Measurements from ENCODE around the gene CDH13. TPM values are rescaled to one million over a fixed set of nuclear protein-coding genes. Genes with fewer than 3 reads are reported as not detected.
"Not testable (repeated sequence)": the region's sequence is repeated elsewhere in the genome, so short reads cannot be mapped to it uniquely, and the experiment has no call there.

The CDH13 gene
- polyA plus RNA-seq, 5 donors = 2.5 to 4.6 (median 3.3) TPM

GRCh38 chr16:82884320-82884898 lies 257.6 kb downstream of the CDH13 start:
- no peak for DNase-seq

DNA sequence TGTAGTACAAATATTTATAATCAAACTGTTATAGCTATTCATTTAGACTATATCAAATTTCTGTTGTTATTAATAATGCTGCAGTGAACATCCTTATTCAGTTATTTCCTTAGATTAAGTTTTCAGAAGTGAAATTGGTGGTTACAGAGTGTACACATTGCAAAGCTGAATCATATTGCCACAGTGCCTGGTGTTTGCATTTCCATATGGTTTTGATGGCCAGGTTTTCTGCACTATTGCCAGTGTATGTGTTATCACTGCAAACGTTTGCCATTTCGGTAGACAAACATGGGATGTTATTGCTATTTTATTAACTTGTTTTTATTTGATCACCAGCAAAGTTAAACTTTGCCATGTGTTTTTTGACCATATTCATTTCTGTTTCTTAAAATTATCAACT lies 259.4 kb downstream of the CDH13 start:
- no peak for DNase-seq

GRCh38 chr16:82888591-82889001 lies 261.8 kb downstream of the CDH13 start:
- peak in 1 of 2 donors; percentile 40 for DNase-seq

GRCh38 chr16:82891424-82891823 lies 264.7 kb downstream of the CDH13 start:
- DNase-seq = no peak

DNA sequence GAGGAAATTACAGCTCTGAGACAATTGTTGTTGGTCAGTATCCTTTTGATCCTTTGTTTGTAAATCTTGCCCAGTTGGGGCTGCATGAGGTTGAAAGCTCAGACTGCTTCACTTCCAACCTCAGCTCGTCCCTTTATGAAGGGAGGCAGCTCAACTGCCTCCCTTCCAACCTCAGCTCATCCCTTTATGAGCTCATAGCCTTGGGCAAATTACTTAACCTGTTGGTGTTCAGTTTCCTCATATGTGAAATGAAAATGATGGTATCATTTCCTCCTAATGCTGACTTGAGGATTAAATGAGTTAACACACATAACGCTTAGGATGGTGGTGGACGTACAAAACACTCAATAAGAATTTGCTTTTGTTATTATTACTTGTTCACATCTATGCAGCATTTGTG lies 265.1 kb downstream of the CDH13 start:
- DNase-seq = no peak

DNA sequence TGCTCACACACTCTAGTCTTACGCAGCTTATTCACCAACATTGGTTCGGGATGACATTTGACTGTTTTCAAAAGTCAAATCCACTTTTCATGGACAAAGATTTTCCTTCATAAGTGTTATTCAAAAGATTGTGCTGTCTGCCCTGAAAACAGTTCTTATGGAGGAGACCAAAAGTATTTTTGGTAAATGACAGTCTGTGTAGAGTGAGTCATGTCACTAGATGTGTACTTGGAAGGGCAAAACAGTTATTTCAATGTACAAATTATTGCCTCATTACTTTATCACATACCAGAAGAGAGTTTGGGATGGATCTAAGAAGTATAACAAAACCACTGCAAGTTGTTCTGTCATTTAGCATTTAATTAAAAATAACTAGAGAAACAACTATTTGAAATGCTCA lies 265.6 kb downstream of the CDH13 start:
- no peak for DNase-seq

DNA sequence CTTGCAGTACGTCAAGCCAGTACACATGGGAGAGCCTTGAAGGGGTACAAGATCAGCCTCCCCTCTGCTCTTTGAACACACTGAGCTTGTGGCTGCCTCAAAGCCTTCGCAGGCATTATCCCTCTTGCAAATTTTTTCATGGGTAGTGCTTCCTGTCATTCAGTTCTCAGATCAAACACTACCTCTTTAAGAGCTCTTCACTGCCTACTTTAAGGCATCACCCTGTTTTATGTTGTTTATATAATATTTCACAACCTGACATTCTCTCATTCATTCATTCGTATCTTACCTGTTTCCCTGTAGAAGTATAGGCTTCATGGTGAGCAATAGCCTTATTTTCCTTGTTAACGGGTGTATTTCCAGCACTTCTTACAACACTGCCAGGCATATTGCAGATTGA lies 269.1 kb downstream of the CDH13 start:
- no peak for DNase-seq

DNA sequence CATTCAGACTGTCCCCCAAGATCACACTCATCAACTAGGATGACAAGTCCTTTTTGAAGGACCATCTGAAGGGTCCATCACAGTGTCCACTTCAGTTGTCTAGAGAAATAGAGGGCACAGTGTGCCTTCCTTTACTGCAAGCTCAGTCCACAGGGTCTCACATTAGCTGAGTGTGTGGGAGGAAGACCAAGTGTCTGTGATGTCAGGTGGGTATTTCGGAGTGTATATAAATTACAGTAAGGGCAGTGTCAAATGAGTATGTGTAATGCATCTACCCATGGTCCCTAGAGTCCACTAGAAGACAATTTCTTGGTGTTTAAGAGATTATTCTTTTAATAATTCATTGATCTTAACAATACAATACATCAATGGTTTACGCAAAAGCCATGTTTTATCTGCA lies 272.2 kb downstream of the CDH13 start:
- no peak for DNase-seq

GRCh38 chr16:82899731-82900450 lies 273.1 kb downstream of the CDH13 start:
- DNase-seq = no peak

DNA sequence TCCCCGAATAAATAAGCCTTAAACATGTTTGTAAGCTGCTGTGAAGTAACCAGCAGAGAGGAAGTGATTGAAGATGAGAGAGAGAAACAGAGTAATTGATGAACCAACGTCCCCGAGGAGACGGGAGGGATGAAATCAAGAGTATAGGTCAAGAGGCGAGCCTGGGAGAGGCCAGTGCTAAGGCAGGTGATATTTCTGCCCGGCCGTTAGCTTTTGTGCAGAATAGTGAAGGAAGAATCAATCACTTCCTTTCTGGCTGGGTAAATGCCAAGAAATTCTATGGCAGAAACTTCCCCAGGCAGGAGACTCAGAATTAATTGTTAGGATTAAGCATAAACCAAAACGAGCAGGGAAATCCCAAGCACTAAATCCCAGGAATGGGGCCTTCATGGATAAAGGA lies 273.8 kb downstream of the CDH13 start:
- DNase-seq = no peak

GRCh38 chr16:82911925-82912324 lies 285.2 kb downstream of the CDH13 start:
- no peak for DNase-seq

DNA sequence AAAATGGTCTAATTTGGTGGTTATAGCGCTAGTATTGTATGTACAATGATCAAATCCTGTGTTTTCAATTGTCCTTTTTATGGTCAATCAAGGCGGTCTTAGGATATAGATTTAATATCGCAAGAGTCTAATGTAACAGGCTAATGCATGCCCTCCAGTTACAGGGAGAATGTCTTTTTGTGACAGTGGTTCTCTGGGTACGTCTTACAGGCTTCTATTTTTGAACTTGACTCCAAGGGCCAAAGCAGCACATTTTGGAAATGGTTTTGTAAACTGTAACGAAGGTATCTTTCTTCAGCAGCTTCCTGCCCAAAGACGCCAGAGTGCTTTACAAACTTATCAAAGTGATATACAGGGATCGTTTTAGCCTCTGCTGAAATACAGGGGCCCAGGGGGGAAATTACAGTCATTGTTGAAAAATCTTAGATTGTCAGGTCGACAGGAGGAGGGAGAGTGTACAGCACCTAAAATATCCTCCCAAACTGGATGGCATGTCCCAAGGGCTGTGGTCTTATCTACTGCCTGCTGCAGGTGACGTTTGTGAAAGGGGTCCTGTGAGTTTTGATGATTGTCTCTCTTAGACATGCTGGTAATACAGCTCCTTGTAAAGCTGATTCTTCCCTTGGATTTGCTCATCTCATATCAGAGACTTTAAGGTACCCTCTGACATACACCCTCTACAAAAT lies 288.5 kb downstream of the CDH13 start:
- no peak for DNase-seq

- DNase-seq = no peak
Measured at GRCh38 chr16:82917886-82918595, 291.3 kb downstream of the CDH13 start.

GRCh38 chr16:82924075-82924854 lies 297.5 kb downstream of the CDH13 start:
- no peak for DNase-seq

- no peak for DNase-seq
Measured at GRCh38 chr16:82926500-82926899, 299.7 kb downstream of the CDH13 start.

DNA sequence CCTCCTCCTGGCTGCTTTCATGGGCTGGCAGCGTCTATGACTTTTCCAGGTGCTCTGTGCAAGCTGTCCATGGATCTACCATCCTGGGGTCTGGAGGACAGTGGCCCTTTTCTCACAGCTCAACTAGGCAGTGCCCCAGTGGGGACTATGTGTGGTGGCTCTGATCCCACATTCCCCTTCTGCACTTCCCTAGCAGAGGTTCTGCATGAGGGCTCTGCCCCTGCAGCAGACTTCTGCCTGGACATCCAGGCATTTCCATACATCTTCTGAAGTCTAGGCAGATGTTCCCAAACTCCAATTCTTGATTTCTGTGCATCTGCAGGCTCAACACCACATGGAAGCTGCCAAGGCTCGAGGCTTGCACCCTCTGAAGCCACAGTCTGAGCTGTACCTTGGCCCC lies 307.2 kb downstream of the CDH13 start:
- DNase-seq = not testable (repeated sequence)

- DNase-seq = no peak
Measured at GRCh38 chr16:82935766-82936165, 309.0 kb downstream of the CDH13 start.

- DNase-seq = peak in 1 of 2 donors; percentile 11
Measured at GRCh38 chr16:82936941-82937551, 310.3 kb downstream of the CDH13 start.

GRCh38 chr16:82937926-82938520 lies 311.3 kb downstream of the CDH13 start:
- DNase-seq = no peak

GRCh38 chr16:82943371-82943770 lies 316.6 kb downstream of the CDH13 start:
- DNase-seq = no peak
